ENCODE measurements around the gene TYW5.

GRCh38 chr2:199928226-199928625 is 27.1 kb downstream of the TYW5 start:
- TF ChIP-seq CTCF (IDR thresholded peaks at IDR 0.05) (no peak), POLR2AphosphoS5 (IDR thresholded peaks at IDR 0.05) (no peak), POLR2A (IDR thresholded peaks at IDR 0.05; ENCODE audit: low read depth) (no peak)
